Osteoblast (primary cell): ENCODE data around the gene CCDC33. TPM values are rescaled to one million over a fixed set of nuclear protein-coding genes. Genes with fewer than 3 reads are reported as not detected.
A peak's percentile ranks its signal among the peaks of the same experiment; 100 is the strongest.

ENCODE experiments used
- DNase-seq: peaks from one replicate; pipeline ENCODE4 v3.0.0; 2011; ENCODE audit warnings: low spot score, mixed read lengths; ENCODE audit not compliant: insufficient read length; ENCODE audit errors: missing footprints
- H2AFZ ChIP-seq: 2 replicates; pipeline ENCODE4 v1.6.0; 2011; ENCODE audit warnings: mild to moderate bottlenecking, low read length
- H3K27ac ChIP-seq: 2 replicates; pipeline ENCODE4 v1.5.1; 2011; ENCODE audit warnings: mild to moderate bottlenecking, low read depth, low read length, moderate library complexity
- H3K27me3 ChIP-seq: 2 replicates; pipeline ENCODE4 v1.6.0; 2012; ENCODE audit warnings: mild to moderate bottlenecking, control low read depth, inconsistent platforms, low read length, moderate library complexity; ENCODE audit not compliant: insufficient read depth
- H3K36me3 ChIP-seq: 2 replicates; pipeline ENCODE4 v1.5.1; 2011; ENCODE audit warnings: mild to moderate bottlenecking, low read length, control low read depth, moderate library complexity; ENCODE audit not compliant: insufficient read depth
- H3K4me1 ChIP-seq: 2 replicates; pipeline ENCODE4 v1.5.1; 2011; ENCODE audit warnings: mild to moderate bottlenecking, low read length, control low read depth, moderate library complexity; ENCODE audit not compliant: insufficient read depth
- H3K4me2 ChIP-seq: 2 replicates; pipeline ENCODE4 v1.6.0; 2011; ENCODE audit warnings: mild to moderate bottlenecking, low read length; ENCODE audit not compliant: insufficient read depth
- H3K4me3 ChIP-seq: fragments of 200-600 bp; sonication (generic); 3 replicates; pipeline ENCODE4 v1.5.1; 2012; ENCODE audit warnings: mild to moderate bottlenecking, low read length, inconsistent platforms; ENCODE audit not compliant: insufficient read depth
- H3K79me2 ChIP-seq: 2 replicates; pipeline ENCODE4 v1.6.0; 2012; ENCODE audit warnings: mild to moderate bottlenecking, low read length, control low read depth, inconsistent platforms; ENCODE audit not compliant: insufficient read depth
- H3K9me3 ChIP-seq: 2 replicates; pipeline ENCODE4 v1.5.1; 2011; ENCODE audit warnings: low read depth, low read length, control low read depth
- H4K20me1 ChIP-seq: 2 replicates; pipeline ENCODE4 v1.6.0; 2012; ENCODE audit warnings: mild to moderate bottlenecking, low read length, control low read depth; ENCODE audit not compliant: insufficient read depth
- total RNA-seq: library from RNA; depleted of rRNA; stranded (reverse); fragments of >200 nt; gene quantifications from 2 replicates; pipeline ENCODE4 v1.2.3, GENCODE V29; 2012
- TF ChIP-seq, protein P1 (sequence below): IDR thresholded peaks from 2 replicates; pipeline ENCODE4 v1.5.1; 2011; ENCODE audit warnings: mild to moderate bottlenecking, low read depth, low read length, moderate library complexity; ENCODE audit errors: extremely low read depth

Gene CCDC33
- total RNA-seq, 1 donor = not detected

DNA sequence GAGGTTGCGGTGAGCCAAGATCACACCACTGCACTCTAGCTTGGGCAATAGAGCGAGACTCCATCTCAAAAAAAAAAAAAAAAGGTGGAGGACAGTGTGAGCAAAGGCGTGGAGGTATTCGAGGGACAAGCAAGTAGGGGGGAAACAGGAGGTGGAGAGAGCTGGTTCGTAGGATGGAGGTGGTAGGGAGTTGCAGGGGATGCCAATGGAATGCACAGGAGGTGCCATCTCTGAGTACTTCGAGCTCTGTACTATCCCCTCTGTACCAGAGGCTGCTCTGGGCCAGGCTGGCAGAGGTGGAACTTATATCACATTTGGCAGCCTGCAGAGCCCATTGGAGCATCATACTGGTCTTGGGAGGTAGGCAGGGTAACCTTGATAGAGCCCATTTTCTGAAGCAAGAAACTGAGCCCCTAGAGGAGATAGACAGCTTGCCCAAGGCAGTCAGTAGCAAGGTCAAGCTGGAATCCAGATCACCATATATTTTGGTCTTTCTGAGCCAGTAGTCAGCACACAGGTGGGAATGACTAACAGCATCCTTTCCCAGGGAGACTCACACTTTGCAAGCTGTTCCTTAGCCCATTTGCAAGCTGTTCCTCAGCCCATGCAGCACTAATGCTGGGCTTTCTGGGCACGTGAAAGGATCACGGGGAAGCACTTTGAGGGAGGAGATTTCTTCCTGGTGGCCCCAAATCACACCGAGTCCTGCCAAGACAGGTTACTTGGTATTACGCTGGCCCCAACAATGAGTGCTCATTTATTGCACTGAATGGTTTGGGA, 9.2 kb upstream of the CCDC33 start:
- H3K4me3 ChIP-seq = no peak overlapping the region

GRCh38 chr15:74227968-74228722, 8.0 kb upstream of the CCDC33 start:
- TF ChIP-seq, protein P1, sequence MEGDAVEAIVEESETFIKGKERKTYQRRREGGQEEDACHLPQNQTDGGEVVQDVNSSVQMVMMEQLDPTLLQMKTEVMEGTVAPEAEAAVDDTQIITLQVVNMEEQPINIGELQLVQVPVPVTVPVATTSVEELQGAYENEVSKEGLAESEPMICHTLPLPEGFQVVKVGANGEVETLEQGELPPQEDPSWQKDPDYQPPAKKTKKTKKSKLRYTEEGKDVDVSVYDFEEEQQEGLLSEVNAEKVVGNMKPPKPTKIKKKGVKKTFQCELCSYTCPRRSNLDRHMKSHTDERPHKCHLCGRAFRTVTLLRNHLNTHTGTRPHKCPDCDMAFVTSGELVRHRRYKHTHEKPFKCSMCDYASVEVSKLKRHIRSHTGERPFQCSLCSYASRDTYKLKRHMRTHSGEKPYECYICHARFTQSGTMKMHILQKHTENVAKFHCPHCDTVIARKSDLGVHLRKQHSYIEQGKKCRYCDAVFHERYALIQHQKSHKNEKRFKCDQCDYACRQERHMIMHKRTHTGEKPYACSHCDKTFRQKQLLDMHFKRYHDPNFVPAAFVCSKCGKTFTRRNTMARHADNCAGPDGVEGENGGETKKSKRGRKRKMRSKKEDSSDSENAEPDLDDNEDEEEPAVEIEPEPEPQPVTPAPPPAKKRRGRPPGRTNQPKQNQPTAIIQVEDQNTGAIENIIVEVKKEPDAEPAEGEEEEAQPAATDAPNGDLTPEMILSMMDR = no peak
- Histone ChIP-seq H3K4me3 (no peak overlapping the region), H3K36me3 (no peaks in the 10 kb centered on the region), H3K79me2 (no peaks in the 10 kb centered on the region), H3K4me2 (peak overlapping the region; percentile 48), H3K4me1 (peaks cover 4% of the 10 kb centered on the region), H4K20me1 (no peaks in the 10 kb centered on the region), H3K27me3 (peaks cover 2% of the 10 kb centered on the region), H2AFZ (peak overlapping the region; percentile 58), H3K27ac (no peak overlapping the region), H3K9me3 (no peaks in the 10 kb centered on the region)
- DNase-seq = peak; percentile 68

More for the DNA sequence above, 9.2 kb upstream of the CCDC33 start:
- H3K79me2 ChIP-seq = no peaks in the 10 kb centered on the region
- H3K4me2 ChIP-seq = no peak overlapping the region
- H2AFZ ChIP-seq = no peak overlapping the region
- H3K36me3 ChIP-seq = no peaks in the 10 kb centered on the region
- H3K4me1 ChIP-seq = peaks cover 4% of the 10 kb centered on the region
- H3K27ac ChIP-seq = no peak overlapping the region
- DNase-seq = peak; percentile 69
- no peaks in the 10 kb centered on the region for H4K20me1 ChIP-seq
- no peaks in the 10 kb centered on the region for H3K9me3 ChIP-seq
- TF ChIP-seq, protein P1 = no peak
- H3K27me3 ChIP-seq = peaks cover 7% of the 10 kb centered on the region

- Histone ChIP-seq H4K20me1 (no peaks in the 10 kb centered on the region), H3K79me2 (no peaks in the 10 kb centered on the region), H3K36me3 (no peaks in the 10 kb centered on the region), H3K27me3 (peaks cover 2% of the 10 kb centered on the region), H3K27ac (no peak overlapping the region), H2AFZ (peak overlapping the region; percentile 58), H3K4me3 (no peak overlapping the region), H3K4me2 (peak overlapping the region; percentile 48), H3K4me1 (peaks cover 8% of the 10 kb centered on the region), H3K9me3 (no peaks in the 10 kb centered on the region)
- TF ChIP-seq, protein P1 = no peak
- peak; percentile 90 for DNase-seq
These were observed 7.4 kb upstream of the CCDC33 start for GRCh38 chr15:74228723-74229081.

DNA sequence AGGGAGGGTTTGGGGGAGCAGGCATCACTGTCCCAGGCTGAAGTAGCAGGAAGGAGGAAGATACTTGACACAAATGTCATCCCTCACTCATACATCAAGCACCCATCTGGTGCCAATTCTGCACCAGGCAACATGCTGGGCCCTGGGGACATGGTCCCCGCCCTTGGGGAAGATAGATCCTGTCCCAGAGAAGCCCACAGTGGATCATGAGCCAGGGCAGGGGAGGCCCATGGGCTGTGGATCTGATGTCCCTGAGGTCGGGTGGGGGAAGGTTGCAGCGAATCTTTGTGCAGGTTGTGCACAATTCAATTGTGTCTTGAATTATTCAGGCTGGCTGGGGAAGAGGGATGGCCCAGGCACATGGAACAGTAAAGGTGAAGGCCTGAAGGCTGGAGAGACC, 6.4 kb upstream of the CCDC33 start:
- Histone ChIP-seq H4K20me1 (no peaks in the 10 kb centered on the region), H3K9me3 (no peaks in the 10 kb centered on the region), H3K36me3 (no peaks in the 10 kb centered on the region), H2AFZ (no peak overlapping the region), H3K4me1 (peaks cover 14% of the 10 kb centered on the region), H3K27me3 (peaks cover 2% of the 10 kb centered on the region), H3K27ac (no peak overlapping the region), H3K4me3 (no peak overlapping the region), H3K79me2 (no peaks in the 10 kb centered on the region), H3K4me2 (no peak overlapping the region)
- peak; percentile 35 for DNase-seq
- TF ChIP-seq, protein P1 = no peak
